ENCODE results near the gene CLNK.
A peak's percentile ranks its signal among the peaks of the same experiment; 100 is the strongest.

The CLNK gene

GRCh38 chr4:10607206-10607605, 77.4 kb downstream of the CLNK start:
- no peak for DNase-seq

GRCh38 chr4:10606483-10607155, 77.9 kb downstream of the CLNK start:
- DNase-seq: no peak

- no peak for DNase-seq
Observed at GRCh38 chr4:10605746-10606482, 78.7 kb downstream of the CLNK start.

- no peak for DNase-seq
Observed at GRCh38 chr4:10605031-10605430, 79.5 kb downstream of the CLNK start.

GRCh38 chr4:10599574-10599973, 85.0 kb downstream of the CLNK start:
- no peak for DNase-seq

GRCh38 chr4:10598829-10599228, 85.7 kb downstream of the CLNK start:
- DNase-seq: no peak

GRCh38 chr4:10596586-10597290, 87.8 kb downstream of the CLNK start:
- DNase-seq: no peak

- no peak for DNase-seq
Observed at GRCh38 chr4:10593130-10593529, 91.4 kb downstream of the CLNK start.

GRCh38 chr4:10590896-10591295, 93.7 kb downstream of the CLNK start:
- DNase-seq: no peak

GRCh38 chr4:10589799-10590198, 94.8 kb downstream of the CLNK start:
- DNase-seq: no peak

- DNase-seq: no peak
Observed at GRCh38 chr4:10589321-10589720, 95.2 kb downstream of the CLNK start.

GRCh38 chr4:10587697-10588096, 96.9 kb downstream of the CLNK start:
- DNase-seq: no peak

GRCh38 chr4:10587296-10587695, 97.3 kb downstream of the CLNK start:
- no peak for DNase-seq

GRCh38 chr4:10584042-10584441, 100.5 kb downstream of the CLNK start:
- DNase-seq: no peak

- DNase-seq: no peak
Observed at GRCh38 chr4:10582951-10583350, 101.6 kb downstream of the CLNK start.

- peak; percentile 52 to 68 for DNase-seq
Observed at GRCh38 chr4:10582059-10582686, 102.4 kb downstream of the CLNK start.

- no peak for DNase-seq
Observed at GRCh38 chr4:10581022-10581421, 103.5 kb downstream of the CLNK start.

GRCh38 chr4:10579648-10580047, 104.9 kb downstream of the CLNK start:
- DNase-seq: no peak

- no peak for DNase-seq
Observed at GRCh38 chr4:10577508-10578426, 106.8 kb downstream of the CLNK start.

- no peak for DNase-seq
Observed at GRCh38 chr4:10577018-10577417, 107.5 kb downstream of the CLNK start.

- DNase-seq: no peak
Observed at GRCh38 chr4:10576236-10576635, 108.3 kb downstream of the CLNK start.

GRCh38 chr4:10575414-10575813, 109.2 kb downstream of the CLNK start:
- DNase-seq: no peak
